ENCODE results near the gene SLMAP.

SLMAP gene

DNA sequence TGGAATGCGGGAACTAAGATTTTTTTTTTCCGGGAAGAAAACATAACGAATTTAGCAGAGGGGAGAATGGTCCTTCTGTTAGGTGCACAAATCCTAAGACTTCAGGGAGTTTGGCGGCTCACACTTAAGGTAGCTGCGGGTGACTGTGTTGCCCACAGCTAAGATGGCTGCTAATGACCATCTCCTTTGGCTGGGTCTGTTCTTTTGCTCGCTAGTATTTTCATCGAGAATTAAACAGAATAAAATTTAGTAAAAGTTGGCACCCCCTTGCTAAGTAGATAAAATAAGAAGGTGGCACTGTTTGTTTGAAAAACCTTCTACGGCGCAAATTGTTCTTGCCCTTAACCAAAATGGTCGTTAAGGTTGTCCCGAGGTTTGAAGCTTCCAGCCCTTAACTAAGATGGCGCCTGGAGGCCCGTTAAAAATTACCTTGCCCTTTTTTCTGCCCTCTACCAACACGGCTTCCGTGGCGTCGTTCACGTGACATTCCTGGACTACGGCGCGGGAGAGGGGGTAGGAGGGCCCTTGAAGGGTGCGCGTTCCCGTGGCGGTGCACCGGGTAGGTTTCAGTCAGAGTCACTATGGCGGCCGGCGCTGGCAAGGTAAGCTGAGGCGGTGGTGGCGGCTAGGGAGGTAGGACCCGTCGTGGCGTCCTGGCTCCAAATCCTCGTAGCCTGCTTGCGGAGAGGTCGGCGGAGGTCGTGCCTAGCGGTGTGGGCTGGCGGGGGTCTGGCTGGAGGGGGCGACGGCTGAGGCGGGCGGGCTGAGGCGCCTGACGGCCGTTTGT, at the start of gene SLMAP:
Gene SLMAP, plus strand, starts transcription at position 569 of the 787 bp plus-strand sequence. CDS start 1,343 bp downstream, outside the sequence.
- FAIRE-seq = no peak

- FAIRE-seq = no peak
Observed at GRCh38 chr3:57706462-57706861, 49.6 kb upstream of the SLMAP start.

DNA sequence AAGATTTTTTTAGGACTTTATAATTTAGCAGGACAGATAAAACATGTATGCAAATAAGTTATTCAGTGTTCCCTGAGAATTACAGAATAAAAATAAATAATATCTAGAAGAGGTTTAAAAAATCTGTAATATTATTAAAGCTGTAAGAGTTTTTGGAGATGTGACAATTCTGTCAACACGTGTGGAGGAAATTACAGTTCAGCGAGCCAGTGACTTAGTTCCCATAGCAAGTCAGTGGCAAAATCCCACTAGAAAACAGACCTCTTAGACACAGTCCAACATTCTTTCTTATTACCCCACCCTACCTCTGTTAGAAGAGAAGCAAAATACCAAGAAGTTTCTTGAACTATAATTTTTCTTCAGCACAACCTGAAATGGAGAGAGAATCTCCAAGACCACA, 47.1 kb upstream of the SLMAP start:
- no peak for FAIRE-seq

GRCh38 chr3:57709559-57709958, 46.5 kb upstream of the SLMAP start:
- FAIRE-seq = no peak

GRCh38 chr3:57715686-57716085, 40.4 kb upstream of the SLMAP start:
- no peak for FAIRE-seq

DNA sequence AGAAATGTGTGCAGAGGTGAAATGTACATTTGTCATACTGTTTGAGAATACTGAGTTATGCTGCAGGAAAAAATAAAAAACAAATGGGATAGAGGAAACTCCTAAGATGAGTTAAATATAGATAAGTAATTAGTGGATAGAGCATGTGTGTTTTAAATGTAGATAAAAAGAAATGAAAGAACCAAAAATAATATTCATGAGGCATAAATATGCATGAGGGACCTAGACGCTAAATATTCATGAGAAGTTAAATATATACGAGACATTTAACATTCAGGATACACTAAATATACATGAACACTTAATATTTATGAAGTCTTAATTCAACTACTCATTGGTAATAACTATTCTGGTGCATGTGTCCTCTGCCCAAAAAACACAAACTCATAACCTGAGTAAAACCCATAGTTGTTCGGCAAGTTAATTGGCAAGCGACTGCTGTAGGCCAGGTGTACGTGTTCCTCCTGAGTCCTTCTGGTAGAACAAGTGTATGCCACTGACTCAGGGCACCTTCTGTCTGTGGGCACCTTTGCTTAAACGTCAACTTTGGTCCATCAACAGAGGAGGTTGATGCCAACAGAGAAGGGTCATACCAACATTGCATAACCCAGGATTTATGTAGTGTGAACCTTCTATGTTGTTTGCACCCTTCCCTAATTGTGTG, 38.8 kb upstream of the SLMAP start:
- no peak for FAIRE-seq

DNA sequence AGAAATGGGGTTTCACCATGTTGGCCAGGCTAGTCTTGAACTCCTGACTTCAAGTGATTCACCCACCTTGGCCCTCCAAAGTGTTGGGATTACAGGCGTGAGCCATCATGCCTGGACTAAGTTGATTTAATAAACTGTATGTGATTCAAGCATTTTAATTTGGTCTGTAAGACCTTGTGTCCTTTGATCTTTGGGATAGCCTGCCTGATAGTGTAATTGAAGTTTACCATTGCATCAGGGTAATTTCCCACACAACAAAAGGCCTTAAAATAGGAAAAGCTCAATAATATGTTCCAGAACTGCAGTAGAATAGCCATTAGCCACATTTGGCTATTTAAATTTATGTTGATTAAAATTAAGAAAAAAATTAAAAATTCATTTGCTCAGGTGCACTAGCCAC, 38.0 kb upstream of the SLMAP start:
- no peak for FAIRE-seq

DNA sequence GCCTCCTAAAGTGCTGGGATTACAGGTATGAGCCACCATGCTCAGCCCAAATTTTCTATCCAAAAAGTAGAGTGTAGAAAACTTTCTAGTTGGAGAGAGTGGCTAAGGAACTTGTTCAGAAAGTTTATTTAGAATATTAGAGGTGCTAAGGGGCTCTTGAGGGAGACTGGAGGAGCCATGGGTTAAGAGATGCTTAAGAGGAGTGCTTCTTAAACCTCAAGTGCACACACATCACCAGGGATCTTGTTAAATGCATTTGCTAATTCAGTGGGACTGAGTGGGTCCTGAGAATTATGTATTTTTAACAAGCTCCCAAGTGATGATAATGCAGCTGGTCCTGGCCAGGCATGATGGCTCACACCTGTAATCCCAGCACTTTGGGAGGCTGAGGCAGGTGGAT, 29.7 kb upstream of the SLMAP start:
- FAIRE-seq = no peak

DNA sequence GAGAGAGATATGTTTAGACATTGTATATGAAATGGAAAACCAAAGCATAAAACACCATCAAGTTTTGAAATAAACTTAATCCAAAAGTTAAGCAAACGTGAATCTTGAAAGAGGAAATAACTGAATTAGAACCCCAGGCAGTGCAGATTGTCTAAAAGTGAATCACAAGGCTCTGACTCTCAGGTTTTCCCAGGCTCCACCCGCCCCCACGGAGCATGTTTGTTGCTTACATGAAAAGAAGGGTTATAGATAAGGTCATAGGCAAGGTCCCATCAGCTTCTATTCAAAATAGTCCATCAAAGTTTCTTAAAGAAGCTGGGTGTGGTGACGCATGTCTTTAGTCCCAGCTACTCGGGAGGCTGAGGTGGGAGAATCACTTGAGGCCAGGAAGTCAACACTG, 29.0 kb upstream of the SLMAP start:
- no peak for FAIRE-seq

- FAIRE-seq = no peak
Observed at GRCh38 chr3:57729334-57730045, 26.6 kb upstream of the SLMAP start.

GRCh38 chr3:57730682-57731081, 25.4 kb upstream of the SLMAP start:
- no peak for FAIRE-seq

DNA sequence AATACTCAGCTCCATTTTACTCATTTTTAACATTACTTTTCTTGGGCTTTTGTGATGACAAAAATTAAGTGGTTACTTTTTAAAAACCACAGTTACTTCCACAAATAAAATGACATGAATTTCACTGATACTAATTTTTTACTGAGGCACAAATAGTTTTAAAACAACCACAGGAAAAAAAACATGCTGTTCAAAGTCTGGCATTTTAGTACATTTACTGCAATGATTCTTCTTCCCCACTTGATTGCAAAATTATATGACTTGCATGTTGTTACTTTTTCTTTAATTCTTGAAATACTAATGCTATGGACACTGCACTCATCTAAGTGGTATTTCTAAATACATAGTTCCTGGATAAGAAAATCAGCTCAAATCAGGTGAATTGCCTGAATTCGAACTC, 24.8 kb upstream of the SLMAP start:
- FAIRE-seq = no peak

- no peak for FAIRE-seq
Observed at GRCh38 chr3:57733790-57734189, 22.3 kb upstream of the SLMAP start.

- no peak for FAIRE-seq
Observed at GRCh38 chr3:57735405-57735804, 20.7 kb upstream of the SLMAP start.

GRCh38 chr3:57737840-57738239, 18.3 kb upstream of the SLMAP start:
- no peak for FAIRE-seq

GRCh38 chr3:57738391-57738790, 17.7 kb upstream of the SLMAP start:
- FAIRE-seq = no peak

DNA sequence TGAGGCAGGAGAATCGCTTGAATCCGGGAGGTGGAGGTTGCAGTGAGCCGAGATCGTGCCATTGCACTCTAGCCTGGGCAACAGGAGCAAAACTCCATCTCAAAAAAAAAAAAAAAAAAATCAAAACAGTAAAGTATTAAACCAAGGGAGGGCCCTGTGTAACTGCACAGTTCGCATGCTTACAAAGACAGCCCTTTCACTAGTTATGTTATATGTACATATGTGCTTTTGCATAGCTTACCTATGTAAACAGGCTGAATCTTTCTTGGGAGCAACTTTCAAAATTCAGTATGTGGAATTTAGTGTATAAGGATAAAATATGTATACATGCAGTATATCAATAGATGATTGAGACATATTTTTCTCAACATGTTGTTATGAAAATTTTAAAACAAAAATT, 16.1 kb upstream of the SLMAP start:
- FAIRE-seq = no peak

DNA sequence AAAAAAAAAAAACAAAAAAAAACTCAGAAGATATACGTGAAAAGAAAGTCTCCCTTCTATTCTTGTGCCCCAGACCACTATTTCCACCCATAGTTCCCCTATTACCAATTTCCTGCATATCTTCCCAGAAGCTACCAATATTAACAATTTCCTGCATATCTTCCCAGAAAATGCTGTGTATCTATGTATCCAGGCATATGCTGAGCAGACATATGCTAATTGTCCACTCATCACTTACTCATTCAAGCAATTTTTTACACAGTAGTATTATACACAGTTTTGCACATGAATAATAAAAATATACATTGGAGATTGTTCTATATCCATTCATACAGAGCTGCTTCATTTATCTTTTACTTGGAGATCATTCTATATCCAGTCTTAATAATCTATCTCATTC, 12.6 kb upstream of the SLMAP start:
- FAIRE-seq = no peak

DNA sequence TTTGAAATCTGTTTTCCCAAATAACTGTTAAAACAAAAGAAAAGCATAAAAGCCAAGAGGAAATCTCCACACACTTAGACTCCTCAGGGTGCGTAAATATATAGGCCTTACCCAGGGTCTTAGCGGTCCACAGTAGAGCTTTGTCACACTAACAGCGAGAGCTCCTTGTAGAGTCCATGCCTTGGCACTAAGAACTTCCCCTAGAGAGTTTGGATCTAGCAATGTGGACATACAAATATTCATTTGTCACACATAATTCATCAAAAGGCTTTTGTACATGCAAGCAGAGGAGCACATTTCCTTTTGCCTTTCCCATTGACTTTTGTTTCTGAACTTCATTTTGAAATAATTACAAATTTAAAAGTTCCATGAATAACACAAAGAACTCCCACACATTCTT, 11.0 kb upstream of the SLMAP start:
- no peak for FAIRE-seq

GRCh38 chr3:57746156-57747010, 9.7 kb upstream of the SLMAP start:
- no peak for FAIRE-seq

DNA sequence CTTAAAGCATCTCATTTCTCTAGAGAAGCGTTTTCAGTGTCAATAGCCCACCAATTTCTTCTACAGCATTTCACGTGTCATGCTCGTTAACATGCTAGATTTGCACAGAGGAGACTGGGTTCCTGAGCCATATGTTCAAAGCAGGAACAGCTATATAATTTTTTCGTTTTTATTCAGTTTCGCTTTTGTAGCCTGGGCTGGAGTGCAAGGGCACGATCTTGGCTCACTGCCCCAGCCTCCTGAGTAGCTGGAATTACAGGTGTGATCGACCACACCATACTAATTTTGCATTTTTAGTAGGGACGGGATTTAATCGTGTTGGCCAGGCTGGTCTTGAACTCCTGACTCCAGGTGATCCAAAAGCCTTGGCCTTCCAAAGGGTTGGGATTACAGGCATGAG, 6.6 kb upstream of the SLMAP start:
- FAIRE-seq = no peak

DNA sequence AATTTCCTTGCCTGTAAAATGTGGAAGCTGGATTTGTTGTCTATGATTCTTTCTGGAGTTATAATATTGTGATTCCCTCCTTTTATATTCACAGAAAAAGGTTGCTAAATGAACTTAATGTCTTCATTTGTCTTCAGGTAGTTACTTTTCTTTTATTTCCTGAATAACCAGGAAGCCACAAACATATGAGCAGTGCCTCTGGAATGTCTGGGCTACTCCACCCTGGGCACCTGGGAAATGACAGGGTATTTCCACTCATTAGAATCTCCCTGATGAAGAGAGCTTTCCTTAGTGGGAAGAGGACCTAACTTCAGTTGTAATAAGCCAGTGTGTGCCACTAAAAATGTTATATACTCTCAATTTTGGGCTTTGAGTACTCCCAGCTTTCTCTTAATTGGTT, 3.8 kb upstream of the SLMAP start:
- no peak for FAIRE-seq

DNA sequence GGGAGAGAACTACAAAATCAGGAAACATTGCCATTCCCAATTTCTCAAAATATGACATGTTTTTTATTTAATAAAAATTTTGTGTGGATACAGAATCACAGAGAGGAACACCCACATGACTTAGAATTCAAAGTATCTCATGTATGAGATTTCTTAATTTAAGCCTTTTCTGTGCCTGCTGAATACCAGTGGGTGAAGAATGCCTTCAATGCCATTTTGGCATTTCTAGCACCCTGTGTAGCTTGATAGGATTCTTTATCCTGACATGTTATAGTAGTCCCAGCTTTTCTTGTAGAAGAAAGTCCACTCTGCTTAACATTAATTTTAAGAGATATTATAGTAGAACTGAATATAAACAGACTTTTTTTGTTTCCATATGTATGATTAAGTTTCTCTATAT, 3.1 kb upstream of the SLMAP start:
- FAIRE-seq = no peak
